WTC11 (cell line): ENCODE results near the gene LFNG. TPM values are rescaled to one million over a fixed set of nuclear protein-coding genes. Genes with fewer than 3 reads are reported as not detected.

ENCODE experiments used
- ATAC-seq: fragments of 200-7000 bp; cut with Tn5 transposase; 2 replicates; pipeline ENCODE4 v1.10.0; 2021; ENCODE audit warnings: mild to moderate bottlenecking, moderate library complexity
- CTCF ChIA-PET: fragments of 300-600 bp; sonication (Branson Sonifier 250); formaldehyde crosslinking; loops from one replicate; lab custom pipeline; 2021; ENCODE audit warnings: antibody characterized with exemption; lab: Charles Lee
- POLR2A ChIA-PET: fragments of 350-600 bp; sonication (Branson Sonifier 250); formaldehyde crosslinking; loops from one replicate; lab custom pipeline; 2021; ENCODE audit warnings: antibody characterized with exemption; lab: Charles Lee
- DNase-seq: peaks from one replicate; pipeline ENCODE4 v3.0.0; 2021; ENCODE audit warnings: low spot score
- H3K27ac Mint-ChIP-seq: 2 replicates; pipeline ENCODE4 v1.8.0; 2021; ENCODE audit warnings: mixed read lengths
- H3K27me3 Mint-ChIP-seq: 2 replicates; pipeline ENCODE4 v1.8.0; 2021; ENCODE audit warnings: low read depth, mild to moderate bottlenecking, moderate library complexity, mixed read lengths
- H3K36me3 Mint-ChIP-seq: 2 replicates; pipeline ENCODE4 v1.8.0; 2021; ENCODE audit warnings: mixed read lengths
- H3K4me1 Mint-ChIP-seq: 2 replicates; pipeline ENCODE4 v1.8.0; 2022; ENCODE audit warnings: mixed read lengths
- H3K4me3 Mint-ChIP-seq: 2 replicates; pipeline ENCODE4 v1.8.0; 2021; ENCODE audit warnings: mild to moderate bottlenecking, moderate library complexity, mixed read lengths
- H3K9me3 Mint-ChIP-seq: 2 replicates; pipeline ENCODE4 v1.8.0; 2021; ENCODE audit warnings: mixed read lengths
- CREB1 ChIP-seq: sonication (generic); formaldehyde crosslinking; IDR thresholded peaks from 2 replicates; pipeline ENCODE4 v1.8.0; 2023; ENCODE audit warnings: mild to moderate bottlenecking, missing genetic modification reagents
- ESRRA ChIP-seq: sonication (generic); formaldehyde crosslinking; IDR thresholded peaks from 2 replicates; pipeline ENCODE4 v1.8.1; 2022; ENCODE audit warnings: mild to moderate bottlenecking, missing genetic modification reagents, borderline replicate concordance
- ETV6 ChIP-seq: sonication (generic); formaldehyde crosslinking; IDR thresholded peaks from 2 replicates; pipeline ENCODE4 v1.8.1; 2022; ENCODE audit warnings: mild to moderate bottlenecking, missing genetic modification reagents
- HMGXB4 ChIP-seq: sonication (generic); formaldehyde crosslinking; IDR thresholded peaks from 2 replicates; pipeline ENCODE4 v1.8.1; 2023; ENCODE audit warnings: mild to moderate bottlenecking, moderate library complexity, missing genetic modification reagents
- JAZF1 ChIP-seq: fragments of 250-450 bp; sonication (Bioruptor Pico); IDR thresholded peaks from 2 replicates; pipeline ENCODE4 v1.9.0; 2021; ENCODE audit warnings: moderate library complexity, mild to moderate bottlenecking, inconsistent platforms
- NFATC4 ChIP-seq: fragments of 250-450 bp; sonication (Bioruptor Pico); IDR thresholded peaks from 2 replicates; pipeline ENCODE4 v1.9.0; 2021; ENCODE audit warnings: mild to moderate bottlenecking
- NFYB ChIP-seq: sonication (generic); formaldehyde crosslinking; conservative IDR thresholded peaks from 2 replicates; pipeline ENCODE4 v1.8.0; 2022; ENCODE audit warnings: low read depth, missing genetic modification reagents
- OVOL2 ChIP-seq: fragments of 250-450 bp; sonication (Bioruptor Pico); IDR thresholded peaks from 2 replicates; pipeline ENCODE4 v1.9.0; 2021; ENCODE audit warnings: mild to moderate bottlenecking, borderline replicate concordance
- PRDM15 ChIP-seq: sonication (generic); formaldehyde crosslinking; IDR thresholded peaks from 2 replicates; pipeline ENCODE4 v1.8.0; 2022; ENCODE audit warnings: missing genetic modification reagents
- RORB ChIP-seq: fragments of 250-450 bp; sonication (Bioruptor Pico); IDR thresholded peaks from 2 replicates; pipeline ENCODE4 v1.9.0; 2021; ENCODE audit warnings: mild to moderate bottlenecking
- SMAD3 ChIP-seq: sonication (generic); formaldehyde crosslinking; IDR thresholded peaks from 2 replicates; pipeline ENCODE4 v1.8.0; 2022; ENCODE audit warnings: missing genetic modification reagents, mild to moderate bottlenecking, borderline replicate concordance
- TP53 ChIP-seq: sonication (generic); formaldehyde crosslinking; IDR thresholded peaks from 2 replicates; pipeline ENCODE4 v1.8.1; 2023; ENCODE audit warnings: mild to moderate bottlenecking, missing genetic modification reagents
- ZNF532 ChIP-seq: fragments of 250-450 bp; sonication (Bioruptor Pico); IDR thresholded peaks from 2 replicates; pipeline ENCODE4 v1.9.0; 2021; ENCODE audit warnings: mild to moderate bottlenecking, borderline replicate concordance
- ZNF671 ChIP-seq: fragments of 250-450 bp; sonication (Bioruptor Pico); IDR thresholded peaks from 2 replicates; pipeline ENCODE4 v1.8.0; 2021; ENCODE audit warnings: mild to moderate bottlenecking
- total RNA-seq: library from RNA; stranded (reverse); gene quantifications from 3 replicates; pipeline ENCODE4 v1.2.3, GENCODE V29; 2021
- TF ChIP-seq, protein P1 (sequence below): sonication (generic); formaldehyde crosslinking; IDR thresholded peaks from 2 replicates; pipeline ENCODE4 v1.8.0; 2022; ENCODE audit warnings: mild to moderate bottlenecking, missing genetic modification reagents
- TF ChIP-seq, protein P2 (sequence below): sonication (generic); formaldehyde crosslinking; IDR thresholded peaks from 2 replicates; pipeline ENCODE4 v1.8.1; 2022; ENCODE audit warnings: low read depth, mild to moderate bottlenecking, moderate library complexity, missing genetic modification reagents, borderline replicate concordance
- TF ChIP-seq, protein P3 (sequence below): sonication (generic); formaldehyde crosslinking; IDR thresholded peaks from 2 replicates; pipeline ENCODE4 v1.8.1; 2022; ENCODE audit warnings: mild to moderate bottlenecking, moderate library complexity, missing genetic modification reagents
- TF ChIP-seq, protein P4 (sequence below): fragments of 250-450 bp; sonication (Bioruptor Pico); conservative IDR thresholded peaks from 2 replicates; pipeline ENCODE4 v1.9.0; 2021; ENCODE audit warnings: mild to moderate bottlenecking
- TF ChIP-seq, protein P5 (sequence below): fragments of 250-450 bp; sonication (Bioruptor Pico); IDR thresholded peaks from 2 replicates; pipeline ENCODE4 v1.9.0; 2021; ENCODE audit warnings: moderate library complexity, mild to moderate bottlenecking, inconsistent platforms, borderline replicate concordance

Gene LFNG
- total RNA-seq, 1 experiment from 2014 or later = 29.4 TPM

DNA sequence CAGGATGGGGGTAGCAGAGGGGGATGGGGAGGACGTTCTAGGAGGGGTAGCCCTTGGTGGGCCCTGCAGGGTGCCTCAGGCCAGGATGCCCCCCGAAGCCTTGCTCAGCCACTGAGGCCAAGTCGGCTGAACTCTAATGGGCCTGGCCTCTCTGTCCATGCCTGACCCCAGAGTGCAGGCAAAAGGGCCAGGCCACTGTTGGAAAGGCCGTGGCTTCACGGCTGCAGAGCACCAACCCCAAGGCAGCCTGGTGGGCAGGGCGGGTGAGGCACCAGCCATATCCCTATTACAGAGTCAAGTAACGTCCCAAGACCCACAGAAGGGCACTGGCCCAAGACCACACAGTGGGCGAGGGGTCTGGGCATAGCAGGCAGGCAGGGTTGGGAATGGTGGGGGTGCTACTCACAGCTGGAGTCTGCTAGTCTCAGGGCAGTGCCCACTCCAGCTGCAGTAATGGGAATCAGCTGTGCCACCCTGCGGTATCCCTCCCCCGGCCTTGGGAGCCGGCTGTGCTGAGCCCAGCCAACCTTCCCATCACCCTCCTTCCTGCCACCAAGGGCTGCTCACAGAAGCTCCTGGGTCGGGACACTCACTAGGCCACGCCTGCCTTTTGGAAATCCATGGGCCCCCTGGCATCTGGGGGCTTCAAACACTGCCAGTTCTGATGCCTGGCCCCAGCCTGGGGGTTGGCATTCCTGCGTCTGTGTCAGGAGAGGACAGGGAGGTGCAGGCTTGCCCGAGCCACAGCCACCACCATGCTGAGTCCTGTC is 4.0 kb upstream of the LFNG start:
- Mint-ChIP-seq H3K9me3 (no peaks in the 10 kb centered on the region), H3K27ac (no peak overlapping the region), H3K4me3 (no peak overlapping the region)
- POLR2A ChIA-PET = no interaction called here
- DNase-seq = no peak
- TF ChIP-seq HMGXB4 (CRISPR knock-in tag) (no peak), RORB (no peak), TP53 (CRISPR knock-in tag) (no peak), ETV6 (CRISPR knock-in tag) (no peak), ESRRA (no peak), PRDM15 (CRISPR knock-in tag) (no peak), SMAD3 (CRISPR knock-in tag) (no peak), OVOL2 (no peak), ZNF532 (CRISPR knock-in tag) (no peak), NFATC4 (CRISPR knock-in tag) (no peak), JAZF1 (CRISPR knock-in tag) (no peak), CREB1 (CRISPR knock-in tag) (no peak), NFYB (CRISPR knock-in tag) (no peak), ZNF671 (CRISPR knock-in tag) (no peak)
- TF ChIP-seq, protein P1, sequence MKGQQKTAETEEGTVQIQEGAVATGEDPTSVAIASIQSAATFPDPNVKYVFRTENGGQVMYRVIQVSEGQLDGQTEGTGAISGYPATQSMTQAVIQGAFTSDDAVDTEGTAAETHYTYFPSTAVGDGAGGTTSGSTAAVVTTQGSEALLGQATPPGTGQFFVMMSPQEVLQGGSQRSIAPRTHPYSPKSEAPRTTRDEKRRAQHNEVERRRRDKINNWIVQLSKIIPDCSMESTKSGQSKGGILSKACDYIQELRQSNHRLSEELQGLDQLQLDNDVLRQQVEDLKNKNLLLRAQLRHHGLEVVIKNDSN = no peak
- TF ChIP-seq, protein P2, sequence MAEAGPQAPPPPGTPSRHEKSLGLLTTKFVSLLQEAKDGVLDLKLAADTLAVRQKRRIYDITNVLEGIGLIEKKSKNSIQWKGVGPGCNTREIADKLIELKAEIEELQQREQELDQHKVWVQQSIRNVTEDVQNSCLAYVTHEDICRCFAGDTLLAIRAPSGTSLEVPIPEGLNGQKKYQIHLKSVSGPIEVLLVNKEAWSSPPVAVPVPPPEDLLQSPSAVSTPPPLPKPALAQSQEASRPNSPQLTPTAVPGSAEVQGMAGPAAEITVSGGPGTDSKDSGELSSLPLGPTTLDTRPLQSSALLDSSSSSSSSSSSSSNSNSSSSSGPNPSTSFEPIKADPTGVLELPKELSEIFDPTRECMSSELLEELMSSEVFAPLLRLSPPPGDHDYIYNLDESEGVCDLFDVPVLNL (CRISPR knock-in tag) = no peak
- TF ChIP-seq, protein P3, sequence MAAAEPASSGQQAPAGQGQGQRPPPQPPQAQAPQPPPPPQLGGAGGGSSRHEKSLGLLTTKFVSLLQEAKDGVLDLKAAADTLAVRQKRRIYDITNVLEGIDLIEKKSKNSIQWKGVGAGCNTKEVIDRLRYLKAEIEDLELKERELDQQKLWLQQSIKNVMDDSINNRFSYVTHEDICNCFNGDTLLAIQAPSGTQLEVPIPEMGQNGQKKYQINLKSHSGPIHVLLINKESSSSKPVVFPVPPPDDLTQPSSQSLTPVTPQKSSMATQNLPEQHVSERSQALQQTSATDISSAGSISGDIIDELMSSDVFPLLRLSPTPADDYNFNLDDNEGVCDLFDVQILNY = no peak
- TF ChIP-seq, protein P4, sequence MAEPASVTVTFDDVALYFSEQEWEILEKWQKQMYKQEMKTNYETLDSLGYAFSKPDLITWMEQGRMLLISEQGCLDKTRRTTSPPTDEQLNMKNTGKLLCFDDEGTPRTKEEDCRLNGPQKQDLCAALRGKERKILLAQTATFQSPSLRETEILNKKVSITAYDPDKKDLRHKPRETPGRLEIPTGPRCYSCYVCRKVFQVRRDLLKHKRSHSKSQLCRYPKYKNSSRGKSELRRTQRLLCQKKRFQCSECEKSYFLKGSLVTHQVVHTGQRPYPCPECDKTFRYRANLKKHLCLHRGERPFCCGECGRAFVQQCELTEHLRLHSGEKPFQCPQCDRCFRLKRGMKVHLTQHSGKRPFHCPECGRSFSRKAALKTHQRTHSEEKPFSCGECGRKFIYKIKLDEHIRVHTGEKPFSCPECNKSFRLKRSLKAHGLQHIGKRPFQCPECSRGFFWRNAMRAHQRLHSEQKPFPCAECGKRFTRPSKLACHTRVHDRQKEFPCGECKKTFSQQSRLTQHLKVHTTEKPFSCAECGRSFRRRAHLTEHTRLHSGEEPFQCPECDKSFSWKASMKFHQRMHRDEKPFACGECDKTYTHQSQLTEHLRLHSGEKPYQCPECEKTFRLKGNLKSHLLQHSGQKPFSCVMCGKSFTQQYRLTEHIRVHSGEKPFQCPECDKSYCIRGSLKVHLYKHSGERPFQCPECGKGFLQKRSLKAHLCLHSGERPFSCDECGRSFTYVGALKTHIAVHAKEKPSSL = no peak
- TF ChIP-seq, protein P5, sequence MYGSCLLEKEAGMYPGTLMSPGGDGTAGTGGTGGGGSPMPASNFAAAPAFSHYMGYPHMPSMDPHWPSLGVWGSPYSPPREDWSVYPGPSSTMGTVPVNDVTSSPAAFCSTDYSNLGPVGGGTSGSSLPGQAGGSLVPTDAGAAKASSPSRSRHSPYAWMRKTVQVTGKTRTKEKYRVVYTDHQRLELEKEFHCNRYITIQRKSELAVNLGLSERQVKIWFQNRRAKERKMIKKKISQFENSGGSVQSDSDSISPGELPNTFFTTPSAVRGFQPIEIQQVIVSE = no peak
- TF ChIP-seq, all 79 proteins: peak for 0
- CTCF ChIA-PET = interaction anchor here (1.4 kb wide), 1 partner anchor 47 kb away, joined by 5 read pairs; no protein-coding TSS in a partner anchor
- peaks cover 25% of the 10 kb centered on the region for H3K4me1 Mint-ChIP-seq
- H3K27me3 Mint-ChIP-seq = peaks cover 17% of the 10 kb centered on the region
- H3K36me3 Mint-ChIP-seq = no peaks in the 10 kb centered on the region
- ATAC-seq = no peak
